Transverse colon (tissue), 4 donors: ENCODE data around the gene BRD3.

ENCODE experiments used
- EP300 ChIP-seq: sonication (generic); formaldehyde crosslinking; IDR thresholded peaks from one replicate; pipeline ENCODE4 v1.6.1; 2017; ENCODE audit warnings: antibody characterized with exemption, low read depth
- POLR2AphosphoS5 ChIP-seq, 3 donors: sonication (generic); formaldehyde crosslinking; IDR thresholded peaks; one replicate each; pipeline ENCODE4 v1.6.1; 2016; ENCODE audit warnings: antibody characterized with exemption in 3 of 3
- TF ChIP-seq, protein P1 (sequence below), 5 experiments: fragments of 200-600 bp in 3 of 5; fragments of 450-650 bp in 2 of 5; sonication (generic) in 3 of 5; IDR thresholded peaks; 1 replicate in 2 of 5; 2 replicates in 3 of 5; pipeline ENCODE4 v1.5.1; 2016 to 2017; ENCODE audit warnings: antibody characterized with exemption in 5 of 5, inconsistent platforms in 3 of 5, mild to moderate bottlenecking in 2 of 5, moderate library complexity in 1 of 5

DNA sequence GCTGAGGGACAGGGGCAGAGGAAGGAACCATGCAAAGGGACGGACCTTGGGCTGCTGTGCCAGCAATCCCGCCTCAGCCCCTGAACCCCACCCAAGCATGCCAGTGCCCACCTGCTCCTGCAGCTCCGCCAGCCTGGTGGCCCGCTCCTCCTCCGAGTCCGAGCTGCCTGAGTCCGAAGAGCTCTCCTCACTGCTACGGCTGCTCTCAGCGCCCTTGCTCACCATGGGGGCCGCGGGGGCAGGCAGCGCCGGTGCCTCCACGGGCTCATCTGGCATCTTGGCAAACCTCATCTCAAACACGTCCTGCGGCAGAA is 26.2 kb downstream of the BRD3 start:
- TF ChIP-seq POLR2AphosphoS5 (IDR thresholded peaks at IDR 0.05) (no peak), EP300 (no peak)
- TF ChIP-seq, protein P1, sequence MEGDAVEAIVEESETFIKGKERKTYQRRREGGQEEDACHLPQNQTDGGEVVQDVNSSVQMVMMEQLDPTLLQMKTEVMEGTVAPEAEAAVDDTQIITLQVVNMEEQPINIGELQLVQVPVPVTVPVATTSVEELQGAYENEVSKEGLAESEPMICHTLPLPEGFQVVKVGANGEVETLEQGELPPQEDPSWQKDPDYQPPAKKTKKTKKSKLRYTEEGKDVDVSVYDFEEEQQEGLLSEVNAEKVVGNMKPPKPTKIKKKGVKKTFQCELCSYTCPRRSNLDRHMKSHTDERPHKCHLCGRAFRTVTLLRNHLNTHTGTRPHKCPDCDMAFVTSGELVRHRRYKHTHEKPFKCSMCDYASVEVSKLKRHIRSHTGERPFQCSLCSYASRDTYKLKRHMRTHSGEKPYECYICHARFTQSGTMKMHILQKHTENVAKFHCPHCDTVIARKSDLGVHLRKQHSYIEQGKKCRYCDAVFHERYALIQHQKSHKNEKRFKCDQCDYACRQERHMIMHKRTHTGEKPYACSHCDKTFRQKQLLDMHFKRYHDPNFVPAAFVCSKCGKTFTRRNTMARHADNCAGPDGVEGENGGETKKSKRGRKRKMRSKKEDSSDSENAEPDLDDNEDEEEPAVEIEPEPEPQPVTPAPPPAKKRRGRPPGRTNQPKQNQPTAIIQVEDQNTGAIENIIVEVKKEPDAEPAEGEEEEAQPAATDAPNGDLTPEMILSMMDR (IDR thresholded peaks at IDR 0.05) = no peak
